Sigmoid colon (tissue), 4 donors: ENCODE results near the gene BOC.

Experiments used
- EP300 ChIP-seq, 4 donors: sonication (generic); formaldehyde crosslinking; IDR thresholded peaks; one replicate each; pipeline ENCODE4 v1.6.1; 2017; ENCODE audit warnings: antibody characterized with exemption in 4 of 4
- POLR2A ChIP-seq, 2 donors: fragments of 450-650 bp; IDR thresholded peaks; one replicate each; pipeline ENCODE4 v1.6.1; 2016; ENCODE audit warnings: antibody characterized with exemption in 2 of 2, mild to moderate bottlenecking in 2 of 2, moderate library complexity in 2 of 2
- POLR2AphosphoS5 ChIP-seq, 4 donors: sonication (generic); formaldehyde crosslinking; IDR thresholded peaks; one replicate each; pipeline ENCODE4 v1.6.1; 2017; ENCODE audit warnings: antibody characterized with exemption in 4 of 4
- TF ChIP-seq, protein P1 (sequence below), 4 experiments: fragments of 450-650 bp in 3 of 4; fragments of 200-600 bp in 1 of 4; IDR thresholded peaks; one replicate each; pipeline ENCODE4 v1.5.1; 2016 to 2019; ENCODE audit warnings: antibody characterized with exemption in 4 of 4, mild to moderate bottlenecking in 3 of 4, moderate library complexity in 2 of 4

DNA sequence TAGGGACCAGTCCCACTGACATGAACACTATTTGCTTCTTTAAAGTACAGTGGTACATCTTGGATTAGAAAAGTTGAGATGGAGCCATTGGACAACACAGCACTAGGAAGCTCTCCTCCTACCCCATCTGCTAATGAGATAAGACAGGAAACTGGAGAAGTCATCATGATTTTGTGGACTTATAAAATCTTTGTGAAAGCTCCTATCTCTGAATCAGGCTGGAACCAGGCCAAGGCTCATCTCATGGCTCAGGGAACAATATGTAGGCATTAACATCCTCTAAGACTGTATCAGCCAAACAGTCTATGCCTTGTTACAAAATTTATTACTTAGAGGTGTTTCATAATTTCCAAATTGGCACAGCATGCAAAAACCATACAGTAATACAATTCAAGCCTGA is 84.1 kb downstream of the BOC start:
- TF ChIP-seq, protein P1, sequence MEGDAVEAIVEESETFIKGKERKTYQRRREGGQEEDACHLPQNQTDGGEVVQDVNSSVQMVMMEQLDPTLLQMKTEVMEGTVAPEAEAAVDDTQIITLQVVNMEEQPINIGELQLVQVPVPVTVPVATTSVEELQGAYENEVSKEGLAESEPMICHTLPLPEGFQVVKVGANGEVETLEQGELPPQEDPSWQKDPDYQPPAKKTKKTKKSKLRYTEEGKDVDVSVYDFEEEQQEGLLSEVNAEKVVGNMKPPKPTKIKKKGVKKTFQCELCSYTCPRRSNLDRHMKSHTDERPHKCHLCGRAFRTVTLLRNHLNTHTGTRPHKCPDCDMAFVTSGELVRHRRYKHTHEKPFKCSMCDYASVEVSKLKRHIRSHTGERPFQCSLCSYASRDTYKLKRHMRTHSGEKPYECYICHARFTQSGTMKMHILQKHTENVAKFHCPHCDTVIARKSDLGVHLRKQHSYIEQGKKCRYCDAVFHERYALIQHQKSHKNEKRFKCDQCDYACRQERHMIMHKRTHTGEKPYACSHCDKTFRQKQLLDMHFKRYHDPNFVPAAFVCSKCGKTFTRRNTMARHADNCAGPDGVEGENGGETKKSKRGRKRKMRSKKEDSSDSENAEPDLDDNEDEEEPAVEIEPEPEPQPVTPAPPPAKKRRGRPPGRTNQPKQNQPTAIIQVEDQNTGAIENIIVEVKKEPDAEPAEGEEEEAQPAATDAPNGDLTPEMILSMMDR (IDR thresholded peaks at IDR 0.05): no peak
- TF ChIP-seq EP300 (IDR thresholded peaks at IDR 0.05) (no peak), POLR2A (IDR thresholded peaks at IDR 0.05) (no peak), POLR2AphosphoS5 (IDR thresholded peaks at IDR 0.05) (no peak)
